Neural progenitor cell (in vitro differentiated cells): ENCODE results near the gene APH1B.

ENCODE experiments used
- CTCF ChIP-seq: fragments of 200-600 bp; sonication (generic); IDR thresholded peaks from 2 replicates; pipeline ENCODE4 v1.5.1; 2017; ENCODE audit warnings: antibody characterized with exemption, mild to moderate bottlenecking
- EZH2 ChIP-seq: fragments of 200-600 bp; sonication (generic); IDR thresholded peaks from 2 replicates; pipeline ENCODE4 v1.6.1; 2017; ENCODE audit warnings: antibody characterized with exemption, mild to moderate bottlenecking, moderate library complexity
- EZH2phosphoT487 ChIP-seq: fragments of 200-600 bp; sonication (generic); IDR thresholded peaks from 2 replicates; pipeline ENCODE4 v1.6.1; 2017; ENCODE audit warnings: antibody characterized with exemption

DNA sequence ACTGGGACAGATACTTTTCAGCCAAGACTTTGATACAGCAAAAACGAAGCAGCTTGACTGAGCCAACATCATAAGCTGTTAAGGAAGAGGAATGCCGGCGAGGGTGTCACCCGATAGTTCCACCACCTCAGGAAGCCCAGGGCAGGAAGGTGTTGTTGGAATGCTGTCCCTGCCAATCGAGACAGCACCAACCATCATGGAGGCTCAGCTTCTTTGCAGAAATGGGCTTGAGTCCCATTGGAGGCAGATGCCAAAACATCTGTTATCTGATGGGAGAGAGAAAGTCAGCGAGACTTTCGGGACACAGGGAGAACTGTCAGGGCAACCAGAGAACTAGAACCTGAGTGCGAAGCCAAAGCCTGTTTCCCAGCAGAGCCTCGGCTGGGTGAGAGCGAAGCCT, 53.5 kb downstream of the APH1B start:
- TF ChIP-seq CTCF: no peak
- no peak for TF ChIP-seq EZH2
- no peak for TF ChIP-seq EZH2phosphoT487
